PC-3 (cell line): Measurements from ENCODE around the gene FBXW7.

Source experiments
- EZH2 ChIP-seq: fragments of 300-600 bp; sonication (generic); IDR thresholded peaks from one replicate; pipeline ENCODE4 v1.6.1; 2017; ENCODE audit warnings: antibody characterized with exemption, mild to moderate bottlenecking, low read length; ENCODE audit not compliant: unreplicated experiment
- EZH2phosphoT487 ChIP-seq: fragments of 300-600 bp; sonication (generic); IDR thresholded peaks from 2 replicates; pipeline ENCODE4 v1.6.1; 2018; ENCODE audit warnings: mild to moderate bottlenecking, antibody characterized with exemption, low read length, borderline replicate concordance
- TF ChIP-seq, protein P1 (sequence below): fragments of 300-600 bp; sonication (generic); conservative IDR thresholded peaks from 2 replicates; pipeline ENCODE4 v1.5.1; 2017; ENCODE audit warnings: antibody characterized with exemption, low read depth, mild to moderate bottlenecking, low read length

DNA sequence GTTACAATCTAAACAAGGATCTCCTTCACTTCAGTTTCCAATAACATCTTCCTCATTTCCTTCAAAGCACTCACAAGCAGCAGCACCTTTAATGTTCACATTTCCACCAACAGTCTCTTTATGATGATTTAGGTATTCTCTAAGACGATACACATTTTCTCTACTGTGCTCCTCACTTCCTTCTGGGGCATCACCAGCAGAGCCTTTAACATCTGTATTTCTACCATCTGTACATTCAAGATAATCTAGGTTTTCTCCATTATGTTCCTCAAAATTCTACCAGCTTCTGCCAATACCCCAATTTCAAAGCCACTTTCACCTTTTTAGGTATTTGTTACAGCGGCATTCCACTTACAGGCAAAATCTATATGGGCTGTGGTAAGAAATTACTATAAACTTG, 80.6 kb downstream of the FBXW7 start:
- TF ChIP-seq, protein P1, sequence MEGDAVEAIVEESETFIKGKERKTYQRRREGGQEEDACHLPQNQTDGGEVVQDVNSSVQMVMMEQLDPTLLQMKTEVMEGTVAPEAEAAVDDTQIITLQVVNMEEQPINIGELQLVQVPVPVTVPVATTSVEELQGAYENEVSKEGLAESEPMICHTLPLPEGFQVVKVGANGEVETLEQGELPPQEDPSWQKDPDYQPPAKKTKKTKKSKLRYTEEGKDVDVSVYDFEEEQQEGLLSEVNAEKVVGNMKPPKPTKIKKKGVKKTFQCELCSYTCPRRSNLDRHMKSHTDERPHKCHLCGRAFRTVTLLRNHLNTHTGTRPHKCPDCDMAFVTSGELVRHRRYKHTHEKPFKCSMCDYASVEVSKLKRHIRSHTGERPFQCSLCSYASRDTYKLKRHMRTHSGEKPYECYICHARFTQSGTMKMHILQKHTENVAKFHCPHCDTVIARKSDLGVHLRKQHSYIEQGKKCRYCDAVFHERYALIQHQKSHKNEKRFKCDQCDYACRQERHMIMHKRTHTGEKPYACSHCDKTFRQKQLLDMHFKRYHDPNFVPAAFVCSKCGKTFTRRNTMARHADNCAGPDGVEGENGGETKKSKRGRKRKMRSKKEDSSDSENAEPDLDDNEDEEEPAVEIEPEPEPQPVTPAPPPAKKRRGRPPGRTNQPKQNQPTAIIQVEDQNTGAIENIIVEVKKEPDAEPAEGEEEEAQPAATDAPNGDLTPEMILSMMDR: no peak
- no peak for TF ChIP-seq EZH2
- TF ChIP-seq EZH2phosphoT487: no peak
